ENCODE measurements around the gene NAPA.

The NAPA gene

DNA sequence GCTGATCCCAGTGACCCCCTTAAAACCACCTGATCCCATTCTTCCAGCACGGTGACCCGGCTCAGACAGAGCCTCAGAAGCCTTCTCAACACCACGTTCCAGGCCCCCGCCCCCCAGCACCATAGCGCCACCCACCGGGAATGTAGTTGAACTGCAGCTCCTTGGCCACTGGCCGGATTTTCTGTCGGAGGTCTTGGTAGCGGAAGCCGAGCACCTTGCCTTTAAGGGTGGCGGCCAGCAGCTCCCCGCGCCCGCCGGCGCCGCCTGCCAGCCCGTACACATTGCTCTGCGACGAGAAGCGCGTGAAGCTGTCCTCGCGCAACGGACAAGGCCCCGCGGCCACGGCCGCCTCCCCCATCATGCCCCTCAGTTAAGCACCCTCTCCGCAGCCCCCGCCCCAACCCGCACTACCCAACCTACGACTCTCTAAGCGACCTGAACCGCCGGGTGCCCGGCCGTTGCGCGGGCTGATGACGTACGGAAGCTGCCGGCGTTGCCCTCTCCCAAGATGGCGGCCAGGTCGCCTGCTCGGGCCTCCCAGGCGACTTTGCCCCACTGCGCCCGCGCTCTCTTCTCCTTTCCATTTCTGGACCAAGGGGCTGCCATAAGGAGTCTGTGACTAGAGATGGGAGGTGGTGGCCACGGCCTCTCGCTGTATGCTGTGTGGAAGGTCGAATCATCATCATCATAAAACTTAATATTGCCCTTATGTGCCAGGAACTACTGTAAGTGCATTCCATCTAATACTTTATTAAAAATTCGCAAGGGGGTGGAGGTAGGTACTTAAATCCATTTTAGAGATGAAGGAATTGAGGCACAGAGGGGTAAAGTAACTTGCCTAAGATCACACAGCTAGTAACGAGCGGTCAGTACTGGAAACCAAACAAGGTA lies 30.8 kb downstream of the NAPA start, which contains the start of gene KPTN:
TSS of gene KPTN (minus strand) at position 420 of the 891 bp plus-strand sequence. CDS start at position 361, 59 bp downstream.
- peak; percentile 74 to 93 for DNase-seq

GRCh38 chr19:47483200-47483599 lies 31.7 kb downstream of the NAPA start:
- no peak for DNase-seq

DNA sequence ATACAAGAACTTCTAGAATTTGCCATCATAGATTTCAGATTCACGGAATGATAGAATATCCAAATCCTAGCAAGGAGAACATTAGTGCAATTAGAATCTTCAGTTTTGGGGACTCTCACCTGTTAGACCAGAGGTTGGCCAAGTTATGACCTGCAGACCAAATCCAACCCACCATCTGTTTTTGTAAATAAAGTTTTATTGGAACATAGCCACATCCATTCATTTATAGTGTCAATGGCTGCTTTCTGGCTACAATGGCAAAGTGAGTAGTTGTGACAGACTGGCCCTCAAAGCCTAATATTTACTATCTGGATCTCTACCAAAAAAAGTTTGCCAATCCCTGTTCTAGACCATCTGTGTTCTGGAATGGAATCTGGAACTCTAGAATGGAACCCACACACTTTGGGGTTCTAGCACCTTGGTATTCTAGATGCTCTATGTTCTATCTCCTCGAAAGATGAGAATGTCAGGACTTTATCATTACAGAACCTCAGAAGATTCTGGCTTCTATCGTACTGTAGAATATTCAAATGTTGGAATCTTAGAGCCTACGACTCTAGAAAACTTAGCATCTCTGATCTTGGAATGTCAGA lies 33.3 kb downstream of the NAPA start:
- no peak for DNase-seq

GRCh38 chr19:47480658-47481057 lies 34.2 kb downstream of the NAPA start:
- no peak for DNase-seq

DNA sequence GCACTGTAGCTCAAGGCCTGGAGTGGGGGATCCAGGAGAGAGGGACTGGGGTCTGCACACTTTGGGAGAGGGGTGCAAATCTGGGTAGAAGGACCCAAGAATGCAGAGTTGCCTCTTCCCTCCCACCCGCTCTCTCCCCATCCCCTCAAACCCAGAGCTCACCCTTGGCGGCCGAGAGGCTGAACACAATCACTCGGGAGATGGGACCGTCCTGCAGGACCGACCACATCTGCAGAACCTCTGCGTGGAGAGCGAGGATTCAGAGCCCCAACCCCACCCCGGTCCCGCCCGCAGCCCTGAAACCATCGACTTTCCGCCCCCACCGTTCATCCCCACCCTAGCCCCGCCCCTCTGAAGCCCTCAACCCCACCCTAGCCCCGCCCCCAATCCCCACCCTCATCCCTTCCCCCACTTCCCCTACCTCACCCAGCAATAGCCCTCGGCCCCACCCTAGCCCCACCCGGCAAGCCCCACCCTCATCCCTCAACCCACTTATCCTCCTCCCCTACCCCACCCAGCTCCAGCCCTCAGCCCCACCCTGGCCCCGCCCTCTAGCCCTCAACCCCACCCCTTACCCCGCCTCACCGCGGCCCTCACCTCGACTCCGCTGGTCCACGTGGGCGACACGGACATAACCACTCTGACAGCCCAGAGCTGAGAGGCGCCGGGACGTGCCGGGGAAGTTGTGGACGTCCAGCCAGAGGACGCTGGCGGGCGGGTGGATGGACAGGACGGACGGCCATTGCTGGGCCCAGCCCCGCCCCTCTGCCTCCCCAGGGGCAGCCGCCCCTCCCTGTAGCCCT lies 35.0 kb downstream of the NAPA start:
- no peak for DNase-seq

DNA sequence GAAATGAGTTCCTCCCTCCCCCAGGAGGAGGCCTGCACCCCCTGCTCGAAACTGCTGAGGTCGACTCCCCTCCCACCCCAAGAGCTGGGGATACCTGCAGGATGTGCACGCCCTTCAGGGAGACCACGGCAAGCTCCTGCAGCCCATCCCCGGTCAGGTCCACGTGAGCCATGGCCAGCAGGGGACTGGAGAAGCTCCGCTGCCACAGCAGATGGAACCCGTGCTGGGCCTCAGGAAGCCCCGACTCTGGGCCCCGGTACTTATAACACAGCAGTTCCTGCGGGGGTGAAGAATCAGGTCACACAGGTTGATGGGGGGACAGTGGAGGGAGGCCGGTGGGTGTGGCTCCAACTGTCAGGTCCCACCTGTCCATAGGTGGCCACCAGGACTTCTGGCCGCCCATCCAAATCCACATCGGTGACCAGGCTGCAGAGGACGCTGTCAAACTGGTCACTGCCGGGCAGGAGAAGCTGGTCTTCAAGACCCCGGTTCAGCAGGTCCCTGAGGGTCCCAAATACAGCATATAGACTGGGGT lies 38.4 kb downstream of the NAPA start:
- DNase-seq = no peak

DNA sequence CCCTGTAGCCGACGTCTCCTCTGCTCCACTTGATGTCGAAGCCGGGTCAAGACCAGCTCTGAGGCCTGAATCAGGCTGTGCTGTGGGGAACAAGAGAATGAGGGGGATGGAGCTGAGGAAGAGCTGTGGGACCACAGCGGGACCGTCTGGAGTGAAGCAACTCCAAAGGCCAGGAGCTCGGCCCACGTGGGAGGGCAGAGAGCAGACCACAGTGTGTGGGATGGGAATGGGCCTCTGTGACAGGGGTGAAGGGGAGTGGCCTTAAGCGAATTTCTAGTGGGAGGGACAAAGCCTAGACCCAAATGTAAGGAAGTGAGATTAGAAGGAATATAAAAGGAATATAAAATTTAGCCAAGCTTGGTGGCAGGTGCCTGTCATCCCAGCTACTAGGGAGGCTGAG lies 39.4 kb downstream of the NAPA start:
- no peak for DNase-seq

- no peak for DNase-seq
Measured at GRCh38 chr19:47473336-47473735, 41.5 kb downstream of the NAPA start.

DNA sequence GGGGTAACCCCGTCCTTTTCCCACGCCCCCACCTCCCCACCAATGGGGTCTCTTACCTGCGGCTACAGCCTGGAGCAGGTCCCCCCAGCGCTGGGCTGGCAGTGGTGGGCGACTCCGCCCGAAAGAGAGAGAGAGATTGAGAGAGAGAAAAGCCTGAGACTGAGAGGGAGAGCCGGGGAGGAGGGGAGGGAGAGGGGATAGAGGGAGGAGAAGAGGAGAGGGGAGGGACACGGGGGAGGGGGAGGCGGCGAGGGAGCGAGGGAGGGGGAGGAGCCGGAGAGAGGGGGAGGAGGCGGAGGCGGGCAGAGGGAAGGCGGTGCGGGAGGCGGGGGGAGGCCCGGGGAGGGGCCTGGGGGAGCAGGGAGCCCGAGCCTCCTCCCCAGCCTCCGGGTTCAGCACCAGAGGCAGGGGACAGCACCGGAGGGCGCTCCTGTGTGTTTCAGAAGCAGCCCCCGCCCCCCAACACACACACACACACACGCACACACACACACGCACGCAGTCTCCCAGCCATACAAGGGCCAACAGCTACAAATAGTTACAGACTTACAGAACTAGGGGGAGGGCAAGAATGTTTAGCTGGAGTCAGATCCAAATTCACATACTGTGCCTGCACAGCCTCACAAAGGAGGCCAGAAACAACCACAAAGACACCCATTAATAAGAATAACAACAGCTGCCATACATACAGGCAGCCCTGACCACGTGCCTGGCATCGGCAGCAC lies 43.0 kb downstream of the NAPA start, which contains the start of gene SLC8A2:
TSS of gene SLC8A2 (minus strand) at position 161 of the 725 bp plus-strand sequence. CDS start 5,490 bp downstream, outside the sequence.
- DNase-seq = peak in 1 of 2 experiments; percentile 15

GRCh38 chr19:47471381-47471732 lies 43.5 kb downstream of the NAPA start:
- no peak for DNase-seq

DNA sequence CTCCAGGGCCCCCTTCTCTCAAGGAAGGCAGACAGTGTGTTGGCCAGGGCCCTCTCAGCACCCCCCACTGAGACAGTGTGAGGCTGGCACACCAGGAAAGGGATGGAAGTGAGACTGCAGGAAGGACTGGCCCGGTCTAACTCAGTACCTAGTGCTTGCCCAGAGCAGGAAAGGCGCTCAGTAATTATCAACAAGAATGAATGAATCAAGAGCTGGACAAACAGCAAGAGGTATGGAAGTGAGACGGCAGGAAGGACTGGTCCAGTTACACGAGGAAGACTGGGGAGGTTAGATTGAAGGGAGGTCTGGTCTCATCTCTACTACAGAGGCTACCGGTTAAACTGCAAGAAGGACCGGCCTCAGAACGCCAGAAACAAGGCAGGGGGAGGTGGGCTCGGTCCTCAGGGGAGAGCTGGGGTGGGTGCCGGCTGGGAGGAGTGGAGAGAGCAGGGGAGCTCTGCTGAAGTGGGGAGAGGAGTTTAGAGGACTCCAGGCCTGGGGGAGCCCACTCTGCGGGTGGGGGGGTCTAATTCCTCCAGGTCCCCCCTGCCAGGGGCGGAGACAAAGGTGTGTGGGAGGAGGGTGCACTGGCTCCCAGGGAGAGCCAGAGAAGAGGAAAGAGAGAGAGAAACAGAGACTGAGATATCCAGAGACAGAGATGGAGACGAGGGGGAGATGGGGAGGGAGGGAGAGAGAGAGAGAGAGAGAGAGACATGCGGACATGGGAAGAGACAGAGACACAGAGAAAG lies 44.2 kb downstream of the NAPA start:
- no peak for DNase-seq

DNA sequence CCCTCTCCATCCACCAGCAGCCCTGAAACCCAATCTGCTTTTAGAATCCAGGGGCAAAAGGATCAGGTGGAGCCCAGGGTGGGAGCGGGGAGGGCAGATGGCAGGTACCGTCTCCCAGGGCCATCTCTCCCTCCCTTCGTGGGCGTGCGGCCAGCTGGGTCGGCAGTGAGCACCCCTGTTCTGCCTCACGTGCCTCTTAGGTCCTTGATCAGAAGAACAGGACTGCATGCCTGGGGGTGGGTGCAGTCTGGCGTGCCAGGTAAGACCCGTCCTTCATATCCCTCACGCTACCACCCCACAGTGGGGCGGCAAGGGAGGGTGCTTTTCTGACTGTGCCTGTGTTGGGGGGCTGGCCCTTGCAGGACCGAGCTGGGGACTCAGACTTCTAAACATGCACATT lies 45.1 kb downstream of the NAPA start:
- DNase-seq = no peak

DNA sequence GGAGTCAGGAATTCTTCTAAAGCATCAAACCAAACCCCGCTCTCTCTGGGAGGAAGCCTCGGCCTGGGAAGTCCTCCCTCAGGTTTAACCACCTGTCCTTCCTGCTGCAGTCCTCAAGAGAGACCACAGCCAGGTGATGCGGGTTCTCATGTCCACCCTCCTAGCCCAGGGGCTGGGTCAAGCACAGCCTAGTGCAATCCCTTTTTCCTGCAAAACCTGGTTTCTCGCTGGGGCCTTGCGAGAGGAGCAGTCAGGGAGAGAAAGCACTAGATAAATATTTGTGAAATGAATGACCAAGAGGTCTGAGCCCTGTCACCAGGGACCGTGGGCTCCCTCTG lies 45.5 kb downstream of the NAPA start:
- no peak for DNase-seq

DNA sequence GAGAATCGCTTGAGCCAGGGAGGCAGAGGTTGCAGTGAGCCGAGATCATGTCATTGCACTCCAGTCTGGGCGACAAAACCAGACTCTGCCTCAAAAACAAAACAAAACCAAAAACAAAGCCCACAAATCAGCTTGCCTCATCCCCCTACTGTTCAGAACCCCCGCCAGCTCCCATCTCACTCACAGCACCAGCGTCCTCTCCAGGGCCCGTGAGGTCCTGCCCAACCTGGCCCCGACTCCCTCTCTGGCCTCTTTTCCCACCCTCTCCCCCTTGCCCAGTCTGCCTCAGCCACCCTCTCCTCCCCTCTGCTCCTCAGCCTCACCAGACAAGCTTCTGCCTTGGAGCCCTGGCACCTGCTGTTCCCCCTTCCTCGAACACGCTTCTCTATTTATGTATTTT lies 46.9 kb downstream of the NAPA start:
- no peak for DNase-seq

GRCh38 chr19:47465957-47466356 lies 48.9 kb downstream of the NAPA start:
- no peak for DNase-seq

GRCh38 chr19:47464675-47465419 lies 50.0 kb downstream of the NAPA start:
- DNase-seq = no peak

- DNase-seq = no peak
Measured at GRCh38 chr19:47461876-47462275, 53.0 kb downstream of the NAPA start.

- no peak for DNase-seq
Measured at GRCh38 chr19:47459477-47459876, 55.4 kb downstream of the NAPA start.

DNA sequence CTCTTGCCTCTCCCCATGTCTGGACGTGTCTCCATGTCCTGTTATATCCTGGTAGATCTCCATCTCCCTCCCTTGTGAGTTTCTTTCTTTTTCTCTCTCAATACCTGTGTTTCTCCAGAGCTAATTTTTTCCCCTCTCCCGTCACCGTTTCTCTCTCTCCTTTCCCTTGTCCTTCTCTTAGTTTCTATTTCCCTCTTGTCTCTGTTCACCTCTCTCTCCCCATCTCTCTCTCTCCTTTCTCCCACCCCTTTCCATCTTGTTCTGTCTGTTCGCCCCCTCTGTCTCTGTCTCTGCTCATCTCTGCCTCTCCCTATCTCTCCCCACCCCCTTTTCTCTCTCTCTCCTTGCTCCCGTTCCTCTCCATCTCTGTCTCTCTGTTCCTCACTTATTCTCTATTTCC lies 56.2 kb downstream of the NAPA start:
- no peak for DNase-seq

- no peak for DNase-seq
Measured at GRCh38 chr19:47456721-47457474, 58.0 kb downstream of the NAPA start.
